ENCODE results near the gene ATP11C.

Gene ATP11C

GRCh38 chrX:139801397-139801813, 131.4 kb downstream of the ATP11C start:
- DNase-seq, result no peak

- DNase-seq, result no peak
These were observed 134.2 kb downstream of the ATP11C start for GRCh38 chrX:139798701-139799100.

- DNase-seq, result no peak
These were observed 137.7 kb downstream of the ATP11C start for GRCh38 chrX:139795196-139795595.

- DNase-seq, result no peak
These were observed 145.3 kb downstream of the ATP11C start for GRCh38 chrX:139787601-139788000.

- DNase-seq, result no peak
These were observed 148.0 kb downstream of the ATP11C start for GRCh38 chrX:139784807-139785206.

- no peak for DNase-seq
These were observed 148.9 kb downstream of the ATP11C start for GRCh38 chrX:139783959-139784358.

GRCh38 chrX:139783030-139783429, 149.8 kb downstream of the ATP11C start:
- no peak for DNase-seq

- DNase-seq, result no peak
These were observed 156.3 kb downstream of the ATP11C start for GRCh38 chrX:139776599-139776998.

- DNase-seq, result no peak
These were observed 162.5 kb downstream of the ATP11C start for GRCh38 chrX:139770366-139770765.

- DNase-seq, result no peak
These were observed 166.3 kb downstream of the ATP11C start for GRCh38 chrX:139766545-139766983.

- DNase-seq, result no peak
These were observed 170.3 kb downstream of the ATP11C start for GRCh38 chrX:139762400-139763183.

- no peak for DNase-seq
These were observed 173.2 kb downstream of the ATP11C start for GRCh38 chrX:139759637-139760036.

- DNase-seq, result no peak
These were observed 174.0 kb downstream of the ATP11C start for GRCh38 chrX:139758809-139759208.

GRCh38 chrX:139758250-139758649, 174.6 kb downstream of the ATP11C start:
- no peak for DNase-seq

GRCh38 chrX:139751053-139751452, 181.8 kb downstream of the ATP11C start:
- no peak for DNase-seq

- no peak for DNase-seq
These were observed 182.5 kb downstream of the ATP11C start for GRCh38 chrX:139750390-139750789.

- no peak for DNase-seq
These were observed 193.7 kb downstream of the ATP11C start for GRCh38 chrX:139739138-139739537.

GRCh38 chrX:139738581-139738980, 194.3 kb downstream of the ATP11C start:
- DNase-seq, result no peak

- DNase-seq, result no peak
These were observed 196.7 kb downstream of the ATP11C start for GRCh38 chrX:139736151-139736550.

GRCh38 chrX:139734996-139735395, 197.9 kb downstream of the ATP11C start:
- DNase-seq, result no peak

- DNase-seq, result no peak
These were observed 207.1 kb downstream of the ATP11C start for GRCh38 chrX:139725720-139726119.

GRCh38 chrX:139724626-139725025, 208.2 kb downstream of the ATP11C start:
- no peak for DNase-seq

- DNase-seq, result no peak
These were observed 211.9 kb downstream of the ATP11C start for GRCh38 chrX:139720979-139721378.

- DNase-seq, result no peak
These were observed 212.7 kb downstream of the ATP11C start for GRCh38 chrX:139720136-139720535.

- DNase-seq, result no peak
These were observed 224.8 kb downstream of the ATP11C start, which contains the start of gene MCF2 for GRCh38 chrX:139708067-139708466. Gene MCF2, minus strand, starts transcription at chrX:139708167. Its CDS starts 56,423 bp downstream, at chrX:139651744.
